ENCODE data around the gene NIPBL. TPM values are rescaled to one million over a fixed set of nuclear protein-coding genes. Genes with fewer than 3 reads are reported as not detected.

Gene NIPBL
- total RNA-seq, 1 donor from 2014 or later: 39.2 TPM

- no peaks in the 10 kb centered on the region for H3K27me3 ChIP-seq (ENCODE audit: low read depth)
- DNase-seq: no peak
- H3K4me3 ChIP-seq: no peak overlapping the region
- intact Hi-C loops (cut with micrococcal nuclease): no loop called here
- no peak overlapping the region for H3K27ac ChIP-seq (replicated peaks)
- no peaks in the 10 kb centered on the region for H3K9me3 ChIP-seq (replicated peaks)
- H3K36me3 ChIP-seq: peaks cover 91% of the 10 kb centered on the region
- H3K4me1 ChIP-seq: no peaks in the 10 kb centered on the region
- no peak for TF ChIP-seq CTCF (IDR thresholded peaks at IDR 0.05; ENCODE audit: borderline replicate concordance)
Measured at GRCh38 chr5:37109338-37109737, 232.8 kb downstream of the NIPBL start.

GRCh38 chr5:37110135-37110534 lies 233.6 kb downstream of the NIPBL start:
- no peak for TF ChIP-seq CTCF (IDR thresholded peaks at IDR 0.05; ENCODE audit: borderline replicate concordance)
- H3K27ac ChIP-seq (replicated peaks): no peak overlapping the region
- H3K27me3 ChIP-seq (ENCODE audit: low read depth): no peaks in the 10 kb centered on the region

GRCh38 chr5:37111426-37112382 lies 235.1 kb downstream of the NIPBL start:
- Histone ChIP-seq H3K27ac (replicated peaks) (no peak overlapping the region), H3K4me1 (no peaks in the 10 kb centered on the region), H3K36me3 (peaks cover 84% of the 10 kb centered on the region), H3K27me3 (ENCODE audit: low read depth) (no peaks in the 10 kb centered on the region), H3K4me3 (no peak overlapping the region), H3K9me3 (replicated peaks) (no peaks in the 10 kb centered on the region)
- no peak for TF ChIP-seq CTCF (IDR thresholded peaks at IDR 0.05; ENCODE audit: borderline replicate concordance)
- intact Hi-C loops (cut with micrococcal nuclease): no loop called here
- DNase-seq: no peak

More at GRCh38 chr5:37110135-37110534, 233.6 kb downstream of the NIPBL start:
- H3K4me1 ChIP-seq: no peaks in the 10 kb centered on the region
- H3K4me3 ChIP-seq: no peak overlapping the region
- no peaks in the 10 kb centered on the region for H3K9me3 ChIP-seq (replicated peaks)
- peaks cover 91% of the 10 kb centered on the region for H3K36me3 ChIP-seq
- DNase-seq: no peak
- intact Hi-C loops (cut with micrococcal nuclease): no loop called here

- Histone ChIP-seq H3K27me3 (ENCODE audit: low read depth) (no peaks in the 10 kb centered on the region), H3K36me3 (peaks cover 84% of the 10 kb centered on the region), H3K9me3 (replicated peaks) (no peaks in the 10 kb centered on the region), H3K4me3 (no peak overlapping the region), H3K27ac (replicated peaks) (no peak overlapping the region), H3K4me1 (no peaks in the 10 kb centered on the region)
- TF ChIP-seq CTCF (IDR thresholded peaks at IDR 0.05; ENCODE audit: borderline replicate concordance): no peak
- intact Hi-C loops (cut with micrococcal nuclease): no loop called here
- no peak for DNase-seq
Measured at GRCh38 chr5:37112383-37112991, 235.9 kb downstream of the NIPBL start.

Data from left ventricle myocardium inferior (tissue), 1 donor.